DOHH2 (cell line): Measurements from ENCODE around the gene PDCD2L.

ENCODE experiments used
- H3F3A ChIP-seq: fragments of 200-600 bp; sonication (generic), shearing (Covaris generic); 2 replicates; pipeline ENCODE4 v1.6.0; 2016; ENCODE audit warnings: antibody characterized with exemption, mild to moderate bottlenecking; ENCODE audit not compliant: control insufficient read depth, insufficient read depth
- H3K27ac ChIP-seq: fragments of 200-600 bp; sonication (generic); 2 replicates; pipeline ENCODE4 v1.5.1; 2014; ENCODE audit warnings: low read depth, mild to moderate bottlenecking, low read length, moderate library complexity
- H3K27me3 ChIP-seq: fragments of 200-600 bp; sonication (generic); 2 replicates; pipeline ENCODE4 v1.6.1; 2014; ENCODE audit warnings: mild to moderate bottlenecking, low read length, mixed read lengths; ENCODE audit not compliant: control insufficient read depth
- H3K36me3 ChIP-seq: fragments of 200-600 bp; sonication (generic); 2 replicates; pipeline ENCODE4 v1.6.1; 2014; ENCODE audit warnings: mild to moderate bottlenecking, low read length, moderate library complexity, mixed read lengths; ENCODE audit not compliant: control insufficient read depth
- H3K4me1 ChIP-seq: fragments of 200-600 bp; sonication (generic); 2 replicates; pipeline ENCODE4 v1.6.1; 2014; ENCODE audit warnings: mild to moderate bottlenecking, low read length, mixed read lengths; ENCODE audit not compliant: control insufficient read depth
- H3K4me2 ChIP-seq: fragments of 200-600 bp; sonication (generic); 2 replicates; pipeline ENCODE4 v1.6.0; 2014; ENCODE audit warnings: mild to moderate bottlenecking, low read length, moderate library complexity
- H3K4me3 ChIP-seq: fragments of 200-600 bp; sonication (generic); 2 replicates; pipeline ENCODE4 v1.5.1; 2014; ENCODE audit warnings: mild to moderate bottlenecking, low read length, mixed read lengths
- H3K79me2 ChIP-seq: fragments of 200-600 bp; sonication (generic); 2 replicates; pipeline ENCODE4 v1.6.1; 2014; ENCODE audit warnings: mild to moderate bottlenecking, low read length, mixed read lengths; ENCODE audit not compliant: control insufficient read depth
- H3K9me2 ChIP-seq: fragments of 200-600 bp; sonication (generic); replicated peaks from 2 replicates; pipeline ENCODE4 v1.6.1; 2014; ENCODE audit warnings: mild to moderate bottlenecking, low read length, mixed read lengths; ENCODE audit not compliant: control insufficient read depth
- H3K9me3 ChIP-seq: fragments of 200-600 bp; sonication (generic); 2 replicates; pipeline ENCODE4 v1.6.1; 2014; ENCODE audit warnings: antibody characterized with exemption, low read length, mixed read lengths; ENCODE audit not compliant: control insufficient read depth, insufficient read depth
- H4K20me1 ChIP-seq: fragments of 200-600 bp; sonication (generic); 2 replicates; pipeline ENCODE4 v1.6.0; 2014; ENCODE audit warnings: low read depth, mild to moderate bottlenecking, antibody characterized with exemption, low read length, moderate library complexity; ENCODE audit not compliant: control insufficient read depth, insufficient read depth
- CTCF ChIP-seq: fragments of 200-600 bp; sonication (generic); IDR thresholded peaks from one replicate; pipeline ENCODE4 v1.5.1; 2014; ENCODE audit warnings: antibody characterized with exemption, mild to moderate bottlenecking, low read depth, low read length; ENCODE audit not compliant: poor library complexity, severe bottlenecking
- EZH2phosphoT487 ChIP-seq: fragments of 200-600 bp; sonication (generic); IDR thresholded peaks from 2 replicates; pipeline ENCODE4 v1.6.1; 2017; ENCODE audit warnings: borderline replicate concordance, mild to moderate bottlenecking, antibody characterized with exemption, low read length, moderate library complexity, mixed read lengths

Gene PDCD2L

GRCh38 chr19:34357431-34357830 is 46.8 kb upstream of the PDCD2L start:
- no peak overlapping the region for H3K4me2 ChIP-seq
- no peak overlapping the region for H3K27ac ChIP-seq

GRCh38 chr19:34359140-34359953 is 44.9 kb upstream of the PDCD2L start:
- Histone ChIP-seq H4K20me1 (no peaks in the 10 kb centered on the region), H3F3A (peaks cover 6% of the 10 kb centered on the region), H3K27ac (peak overlapping the region; percentile 19; the same call in 1 of the 2 replicates), H3K9me3 (no peaks in the 10 kb centered on the region), H3K79me2 (no peaks in the 10 kb centered on the region), H3K9me2 (no peaks in the 10 kb centered on the region), H3K36me3 (0 out of 2 replicates have a peak, but pooled peaks cover 4% of the 10 kb centered on the region), H3K4me2 (peak overlapping the region; percentile 99), H3K4me3 (peak overlapping the region; percentile 89), H3K4me1 (peaks cover 43% of the 10 kb centered on the region), H3K27me3 (no peaks in the 10 kb centered on the region)
- TF ChIP-seq EZH2phosphoT487: no peak
- TF ChIP-seq CTCF: peak; percentile 83

More at GRCh38 chr19:34357431-34357830, 46.8 kb upstream of the PDCD2L start:
- H4K20me1 ChIP-seq: no peaks in the 10 kb centered on the region
- peaks cover 31% of the 10 kb centered on the region for H3K4me1 ChIP-seq
- peaks cover 3% of the 10 kb centered on the region; the same call in 1 of the 2 replicates for H3F3A ChIP-seq
- no peaks in the 10 kb centered on the region for H3K9me2 ChIP-seq
- no peak overlapping the region for H3K4me3 ChIP-seq
- no peaks in the 10 kb centered on the region for H3K79me2 ChIP-seq
- H3K9me3 ChIP-seq: no peaks in the 10 kb centered on the region
- H3K27me3 ChIP-seq: no peaks in the 10 kb centered on the region
- H3K36me3 ChIP-seq: peaks cover 13% of the 10 kb centered on the region; the same call in 1 of the 2 replicates
- TF ChIP-seq EZH2phosphoT487 (no peak), CTCF (no peak)

GRCh38 chr19:34359954-34360315 is 44.3 kb upstream of the PDCD2L start:
- peak overlapping the region; percentile 89 for H3K4me3 ChIP-seq
- H3K4me1 ChIP-seq: peaks cover 48% of the 10 kb centered on the region
- no peak overlapping the region for H3K27ac ChIP-seq
- peaks cover 6% of the 10 kb centered on the region for H3F3A ChIP-seq
- 0 out of 2 replicates have a peak, but pooled peaks cover 3% of the 10 kb centered on the region for H3K36me3 ChIP-seq
- no peaks in the 10 kb centered on the region for H3K27me3 ChIP-seq
- H3K4me2 ChIP-seq: peak overlapping the region; percentile 99
- no peaks in the 10 kb centered on the region for H4K20me1 ChIP-seq
- no peaks in the 10 kb centered on the region for H3K9me3 ChIP-seq
- no peaks in the 10 kb centered on the region for H3K9me2 ChIP-seq
- peaks cover 5% of the 10 kb centered on the region for H3K79me2 ChIP-seq
- no peak for TF ChIP-seq CTCF
- TF ChIP-seq EZH2phosphoT487: no peak
